Head of caudate nucleus (tissue), 42 donors: Measurements from ENCODE around the gene ZNF660.

Source experiments
- DNase-seq, 42 donors: peaks; one replicate each; pipeline versions ENCODE4 v3.0.0 to v3.0.0-alpha.2; 2020 to 2021; ENCODE audit warnings: mixed read lengths in 7 of 42
- intact Hi-C: fragments of 100-400 bp; cut with DNase I; formaldehyde crosslinking; loops from one replicate; pipeline ENCODE4 v1.15.0; 2022

ZNF660 gene

DNA sequence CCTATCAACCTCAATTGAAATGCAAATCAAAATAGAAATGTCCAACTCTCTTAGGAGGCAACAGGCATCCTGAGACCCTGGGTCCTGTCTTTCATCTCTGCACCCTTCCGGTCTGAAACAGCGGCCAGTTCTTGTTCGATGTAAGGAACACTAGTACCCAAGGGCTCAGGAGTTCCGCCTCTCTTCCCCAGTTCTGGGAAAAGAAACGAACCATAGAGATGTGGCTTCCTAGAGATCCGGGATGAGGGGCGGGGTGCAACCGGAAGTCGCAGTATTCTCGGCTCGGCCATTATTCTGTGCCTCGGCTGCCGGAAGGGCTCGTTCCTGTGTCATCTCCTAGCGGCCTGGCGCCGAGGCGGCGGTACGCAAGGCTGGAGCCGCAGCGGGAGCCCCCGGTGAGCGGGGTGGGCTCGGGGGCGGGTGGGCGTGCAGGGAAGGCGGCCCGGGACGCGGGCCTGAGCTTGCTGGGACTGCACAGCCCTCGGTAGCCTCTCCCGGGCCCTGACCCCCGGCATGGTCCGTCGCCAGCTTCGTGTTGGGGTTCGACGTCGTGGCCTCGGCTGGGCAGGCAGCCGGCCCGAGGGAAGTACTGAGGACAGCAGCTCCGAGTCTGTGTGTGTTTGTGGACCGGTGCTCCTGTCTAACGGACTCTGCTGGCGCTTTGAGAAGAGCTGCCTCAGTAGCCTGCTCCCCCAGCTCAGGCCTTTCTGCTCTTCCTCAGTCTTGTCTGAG lies 40.2 kb downstream of the ZNF660 start, which contains the start of gene ZNF197:
ZNF197 (plus strand) TSS at position 288 of the 732 bp plus-strand sequence. CDS start 4,119 bp downstream, outside the sequence.
- DNase-seq: peak; percentile 82 to 97 (median 90)
- intact Hi-C loops: no loop called here

- intact Hi-C loops: no loop called here
- no peak for DNase-seq
Observed at GRCh38 chr3:44628716-44629115, 44.0 kb downstream of the ZNF660 start.

GRCh38 chr3:44632193-44632592 lies 47.4 kb downstream of the ZNF660 start:
- intact Hi-C loops: no loop called here

DNA sequence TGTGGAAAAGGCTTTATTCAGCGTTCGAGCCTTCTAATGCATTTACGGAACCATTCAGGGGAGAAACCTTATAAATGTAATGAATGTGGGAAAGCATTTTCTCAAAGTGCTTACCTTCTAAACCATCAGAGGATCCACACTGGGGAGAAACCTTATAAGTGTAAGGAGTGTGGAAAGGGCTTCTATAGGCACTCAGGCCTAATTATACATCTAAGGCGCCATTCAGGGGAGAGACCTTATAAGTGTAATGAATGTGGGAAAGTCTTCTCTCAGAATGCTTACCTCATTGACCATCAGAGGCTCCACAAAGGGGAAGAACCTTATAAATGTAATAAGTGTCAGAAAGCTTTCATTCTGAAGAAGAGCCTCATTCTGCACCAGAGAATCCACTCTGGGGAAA lies 57.6 kb downstream of the ZNF660 start:
- intact Hi-C loops: no loop called here
- DNase-seq: no peak

More at GRCh38 chr3:44632193-44632592, 47.4 kb downstream of the ZNF660 start:
- no peak for DNase-seq

DNA sequence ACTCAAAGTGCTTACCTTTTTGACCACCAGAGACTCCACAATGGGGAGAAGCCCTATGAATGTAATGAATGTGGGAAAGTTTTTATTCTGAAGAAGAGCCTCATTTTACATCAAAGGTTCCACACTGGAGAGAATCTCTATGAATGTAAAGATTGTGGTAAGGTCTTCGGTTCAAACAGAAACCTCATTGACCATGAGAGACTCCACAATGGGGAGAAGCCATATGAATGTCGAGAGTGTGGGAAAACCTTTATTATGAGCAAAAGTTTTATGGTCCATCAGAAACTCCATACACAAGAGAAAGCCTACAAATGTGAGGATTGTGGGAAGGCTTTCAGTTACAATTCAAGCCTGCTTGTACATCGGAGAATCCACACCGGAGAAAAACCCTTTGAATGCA lies 58.3 kb downstream of the ZNF660 start:
- intact Hi-C loops: no loop called here
- DNase-seq: no peak

GRCh38 chr3:44647771-44648170 lies 63.0 kb downstream of the ZNF660 start:
- no peak for DNase-seq
- intact Hi-C loops: no loop called here

GRCh38 chr3:44648564-44649229 lies 63.9 kb downstream of the ZNF660 start, which contains the start of gene ZNF35:
Gene ZNF35 (plus strand): TSS chr3:44648732. CDS start chr3:44651068, 2,336 bp downstream.
- DNase-seq: peak; percentile 77 to 94 (median 85)
- intact Hi-C loops: no loop called here
